ENCODE results near the gene TNNI2.

DNA sequence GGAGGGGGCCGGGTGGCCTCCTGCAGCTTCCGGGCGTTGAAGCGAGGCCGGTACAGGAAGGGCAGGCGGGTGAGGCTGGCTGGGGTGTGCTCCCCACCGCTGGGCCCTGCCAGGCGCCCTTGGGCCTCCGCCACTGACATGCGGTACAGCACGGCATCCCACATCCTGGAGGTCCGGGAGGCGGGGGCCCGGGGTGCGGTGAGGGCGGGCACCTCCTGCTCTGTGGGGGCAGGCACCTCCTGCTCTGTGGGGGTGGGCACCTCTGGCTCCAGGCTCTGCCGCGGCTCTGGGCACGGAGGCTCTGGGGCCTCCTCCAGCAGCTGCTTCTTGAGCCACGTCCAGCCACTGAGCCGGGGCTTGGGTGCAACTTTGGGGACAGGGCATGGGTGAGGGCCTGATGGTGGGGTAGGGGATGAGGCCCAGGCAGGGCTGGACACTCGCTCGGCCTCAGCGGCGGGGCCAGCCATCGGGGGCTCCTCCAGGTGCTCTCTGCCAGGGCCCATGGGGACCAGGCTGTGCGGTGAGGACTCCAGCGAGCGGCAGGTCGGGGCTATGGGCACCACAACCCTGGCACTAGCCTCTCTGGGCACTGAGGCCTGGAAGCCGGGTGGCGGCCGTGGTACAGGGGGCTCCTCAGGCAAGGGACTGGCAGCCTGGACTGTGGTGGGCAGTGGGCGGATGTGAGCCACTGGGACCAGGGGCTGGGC is 50.6 kb downstream of the TNNI2 start:
- TF ChIP-seq, protein P1, sequence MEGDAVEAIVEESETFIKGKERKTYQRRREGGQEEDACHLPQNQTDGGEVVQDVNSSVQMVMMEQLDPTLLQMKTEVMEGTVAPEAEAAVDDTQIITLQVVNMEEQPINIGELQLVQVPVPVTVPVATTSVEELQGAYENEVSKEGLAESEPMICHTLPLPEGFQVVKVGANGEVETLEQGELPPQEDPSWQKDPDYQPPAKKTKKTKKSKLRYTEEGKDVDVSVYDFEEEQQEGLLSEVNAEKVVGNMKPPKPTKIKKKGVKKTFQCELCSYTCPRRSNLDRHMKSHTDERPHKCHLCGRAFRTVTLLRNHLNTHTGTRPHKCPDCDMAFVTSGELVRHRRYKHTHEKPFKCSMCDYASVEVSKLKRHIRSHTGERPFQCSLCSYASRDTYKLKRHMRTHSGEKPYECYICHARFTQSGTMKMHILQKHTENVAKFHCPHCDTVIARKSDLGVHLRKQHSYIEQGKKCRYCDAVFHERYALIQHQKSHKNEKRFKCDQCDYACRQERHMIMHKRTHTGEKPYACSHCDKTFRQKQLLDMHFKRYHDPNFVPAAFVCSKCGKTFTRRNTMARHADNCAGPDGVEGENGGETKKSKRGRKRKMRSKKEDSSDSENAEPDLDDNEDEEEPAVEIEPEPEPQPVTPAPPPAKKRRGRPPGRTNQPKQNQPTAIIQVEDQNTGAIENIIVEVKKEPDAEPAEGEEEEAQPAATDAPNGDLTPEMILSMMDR (IDR thresholded peaks at IDR 0.05): no peak
- no peak for TF ChIP-seq EP300 (IDR thresholded peaks at IDR 0.05)

Measured in gastroesophageal sphincter (tissue), 3 donors.